HL-60 (cell line): ENCODE measurements around the gene ZNF202.
"Not testable (repeated sequence)": the region's sequence is repeated elsewhere in the genome, so short reads cannot be mapped to it uniquely, and the experiment has no call there.

Source experiments
- GABPA ChIP-seq: IDR thresholded peaks from 2 replicates; pipeline ENCODE4 v1.6.1; 2012; ENCODE audit warnings: low read depth
- POLR2AphosphoS5 ChIP-seq: IDR thresholded peaks from 2 replicates; pipeline ENCODE4 v1.6.1; 2012; ENCODE audit warnings: low read depth
- SPI1 ChIP-seq: IDR thresholded peaks from 2 replicates; pipeline ENCODE4 v1.6.1; 2012; ENCODE audit warnings: low read depth, mild to moderate bottlenecking, borderline replicate concordance
- TF ChIP-seq, protein P1 (sequence below): IDR thresholded peaks from one replicate; pipeline ENCODE4 v1.5.1; 2011; ENCODE audit warnings: low read length, control low read depth, inconsistent platforms; ENCODE audit not compliant: insufficient read depth
- TF ChIP-seq, protein P2 (sequence below): IDR thresholded peaks from 2 replicates; pipeline ENCODE4 v1.6.1; 2012; ENCODE audit warnings: low read depth; ENCODE audit not compliant: insufficient replicate concordance

DNA sequence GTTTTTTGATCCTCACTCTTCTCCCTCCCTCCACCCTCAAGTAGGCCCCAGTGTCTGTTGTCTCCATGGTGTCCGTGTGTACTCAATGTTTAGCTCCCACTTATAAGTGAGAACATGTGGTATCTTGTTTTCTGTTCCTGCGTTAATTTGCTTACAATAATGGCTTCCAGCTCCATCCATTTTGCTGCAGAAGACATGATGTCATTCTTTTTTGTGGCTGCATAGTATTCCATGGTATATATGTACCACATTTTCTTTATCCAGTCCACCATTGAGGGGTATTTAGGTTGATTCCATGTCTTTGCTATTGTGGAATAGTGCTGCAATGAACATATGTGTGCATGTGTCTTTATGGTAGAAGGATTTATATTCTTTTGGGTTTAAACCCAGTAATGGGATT is 6.9 kb upstream of the ZNF202 start:
- TF ChIP-seq, protein P1, sequence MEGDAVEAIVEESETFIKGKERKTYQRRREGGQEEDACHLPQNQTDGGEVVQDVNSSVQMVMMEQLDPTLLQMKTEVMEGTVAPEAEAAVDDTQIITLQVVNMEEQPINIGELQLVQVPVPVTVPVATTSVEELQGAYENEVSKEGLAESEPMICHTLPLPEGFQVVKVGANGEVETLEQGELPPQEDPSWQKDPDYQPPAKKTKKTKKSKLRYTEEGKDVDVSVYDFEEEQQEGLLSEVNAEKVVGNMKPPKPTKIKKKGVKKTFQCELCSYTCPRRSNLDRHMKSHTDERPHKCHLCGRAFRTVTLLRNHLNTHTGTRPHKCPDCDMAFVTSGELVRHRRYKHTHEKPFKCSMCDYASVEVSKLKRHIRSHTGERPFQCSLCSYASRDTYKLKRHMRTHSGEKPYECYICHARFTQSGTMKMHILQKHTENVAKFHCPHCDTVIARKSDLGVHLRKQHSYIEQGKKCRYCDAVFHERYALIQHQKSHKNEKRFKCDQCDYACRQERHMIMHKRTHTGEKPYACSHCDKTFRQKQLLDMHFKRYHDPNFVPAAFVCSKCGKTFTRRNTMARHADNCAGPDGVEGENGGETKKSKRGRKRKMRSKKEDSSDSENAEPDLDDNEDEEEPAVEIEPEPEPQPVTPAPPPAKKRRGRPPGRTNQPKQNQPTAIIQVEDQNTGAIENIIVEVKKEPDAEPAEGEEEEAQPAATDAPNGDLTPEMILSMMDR = not testable (repeated sequence)
- not testable (repeated sequence) for TF ChIP-seq POLR2AphosphoS5, GABPA, SPI1
- TF ChIP-seq, protein P2, sequence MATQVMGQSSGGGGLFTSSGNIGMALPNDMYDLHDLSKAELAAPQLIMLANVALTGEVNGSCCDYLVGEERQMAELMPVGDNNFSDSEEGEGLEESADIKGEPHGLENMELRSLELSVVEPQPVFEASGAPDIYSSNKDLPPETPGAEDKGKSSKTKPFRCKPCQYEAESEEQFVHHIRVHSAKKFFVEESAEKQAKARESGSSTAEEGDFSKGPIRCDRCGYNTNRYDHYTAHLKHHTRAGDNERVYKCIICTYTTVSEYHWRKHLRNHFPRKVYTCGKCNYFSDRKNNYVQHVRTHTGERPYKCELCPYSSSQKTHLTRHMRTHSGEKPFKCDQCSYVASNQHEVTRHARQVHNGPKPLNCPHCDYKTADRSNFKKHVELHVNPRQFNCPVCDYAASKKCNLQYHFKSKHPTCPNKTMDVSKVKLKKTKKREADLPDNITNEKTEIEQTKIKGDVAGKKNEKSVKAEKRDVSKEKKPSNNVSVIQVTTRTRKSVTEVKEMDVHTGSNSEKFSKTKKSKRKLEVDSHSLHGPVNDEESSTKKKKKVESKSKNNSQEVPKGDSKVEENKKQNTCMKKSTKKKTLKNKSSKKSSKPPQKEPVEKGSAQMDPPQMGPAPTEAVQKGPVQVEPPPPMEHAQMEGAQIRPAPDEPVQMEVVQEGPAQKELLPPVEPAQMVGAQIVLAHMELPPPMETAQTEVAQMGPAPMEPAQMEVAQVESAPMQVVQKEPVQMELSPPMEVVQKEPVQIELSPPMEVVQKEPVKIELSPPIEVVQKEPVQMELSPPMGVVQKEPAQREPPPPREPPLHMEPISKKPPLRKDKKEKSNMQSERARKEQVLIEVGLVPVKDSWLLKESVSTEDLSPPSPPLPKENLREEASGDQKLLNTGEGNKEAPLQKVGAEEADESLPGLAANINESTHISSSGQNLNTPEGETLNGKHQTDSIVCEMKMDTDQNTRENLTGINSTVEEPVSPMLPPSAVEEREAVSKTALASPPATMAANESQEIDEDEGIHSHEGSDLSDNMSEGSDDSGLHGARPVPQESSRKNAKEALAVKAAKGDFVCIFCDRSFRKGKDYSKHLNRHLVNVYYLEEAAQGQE = not testable (repeated sequence)
